Measurements from ENCODE around the gene PRPF40A.

DNA sequence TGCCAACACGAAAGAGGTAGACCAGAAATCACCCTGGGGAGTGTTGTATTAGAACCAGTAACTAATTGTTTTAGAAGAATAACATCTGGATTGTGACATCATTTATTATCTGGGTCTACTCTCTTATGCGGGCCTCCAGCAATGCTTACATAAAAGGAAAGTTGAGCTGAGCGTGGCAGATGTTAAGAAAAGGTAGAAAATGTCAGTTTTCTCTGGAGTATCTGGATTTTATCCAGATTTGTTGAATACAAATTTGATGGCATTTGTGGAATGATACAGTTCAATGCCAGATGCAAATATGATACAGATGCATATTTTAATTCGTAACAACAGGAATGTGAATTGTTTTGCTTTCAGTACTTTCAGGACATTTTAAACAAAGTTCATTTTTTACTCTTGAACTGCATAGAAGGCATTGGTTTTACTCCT is 90.3 kb downstream of the PRPF40A start:
- no peak for TF ChIP-seq CTCF (IDR thresholded peaks at IDR 0.05; ENCODE audit: low read depth, low read length)
- TF ChIP-seq EZH2phosphoT487 (IDR thresholded peaks at IDR 0.05; ENCODE audit: low read depth), result no peak

Measured in OCI-LY3 (cell line).